NCI-H524 treated with DMSO at 0.1 percent for 48 hours (cell line): ENCODE measurements around the gene ULK3.
"Not testable (repeated sequence)": the region's sequence is repeated elsewhere in the genome, so short reads cannot be mapped to it uniquely, and the experiment has no call there.

Experiments
- DNase-seq: peaks from one replicate; lab custom pipeline; 2025; lab: John Stamatoyannopoulos, UW

Gene ULK3

GRCh38 chr15:74842581-74843444 is at the start of gene ULK3:
Gene ULK3, minus strand, starts transcription at chr15:74843156. Its CDS starts 51 bp downstream, at chr15:74843105.
- DNase-seq, result peak; percentile 30

GRCh38 chr15:74892313-74892712 is 49.4 kb upstream of the ULK3 start:
- no peak for DNase-seq

GRCh38 chr15:74891469-74891868 is 48.5 kb upstream of the ULK3 start:
- DNase-seq, result no peak

GRCh38 chr15:74890665-74890960 is 47.7 kb upstream of the ULK3 start:
- no peak for DNase-seq

GRCh38 chr15:74889883-74890664 is 47.1 kb upstream of the ULK3 start, which contains the start of gene MPI:
Gene MPI, plus strand, starts transcription at chr15:74890042. Its CDS starts 32 bp downstream, at chr15:74890074.
- DNase-seq, result peak; percentile 61

- no peak for DNase-seq
Observed at GRCh38 chr15:74889390-74889882, 46.5 kb upstream of the ULK3 start.

GRCh38 chr15:74888716-74889115 is 45.8 kb upstream of the ULK3 start:
- DNase-seq, result no peak

GRCh38 chr15:74887537-74888193 is 44.7 kb upstream of the ULK3 start:
- DNase-seq, result not testable (repeated sequence)

- no peak for DNase-seq
Observed at GRCh38 chr15:74885461-74885860, 42.5 kb upstream of the ULK3 start.

- DNase-seq, result no peak
Observed at GRCh38 chr15:74884428-74885223, 41.7 kb upstream of the ULK3 start.

GRCh38 chr15:74882528-74882927 is 39.6 kb upstream of the ULK3 start:
- no peak for DNase-seq

GRCh38 chr15:74878273-74878672 is 35.3 kb upstream of the ULK3 start:
- no peak for DNase-seq

- DNase-seq, result no peak
Observed at GRCh38 chr15:74873756-74874424, 30.9 kb upstream of the ULK3 start.

GRCh38 chr15:74873036-74873755 is 30.2 kb upstream of the ULK3 start, which contains the start of gene SCAMP2:
Gene SCAMP2, minus strand, starts transcription at chr15:74873365. Its CDS starts 110 bp downstream, at chr15:74873255.
- peak; percentile 89 for DNase-seq

- DNase-seq, result no peak
Observed at GRCh38 chr15:74872702-74873035, 29.7 kb upstream of the ULK3 start.

GRCh38 chr15:74870436-74871215 is 27.7 kb upstream of the ULK3 start:
- no peak for DNase-seq

- DNase-seq, result no peak
Observed at GRCh38 chr15:74869726-74870407, 26.9 kb upstream of the ULK3 start.

- no peak for DNase-seq
Observed at GRCh38 chr15:74869372-74869725, 26.4 kb upstream of the ULK3 start.

- DNase-seq, result no peak
Observed at GRCh38 chr15:74868059-74868458, 25.1 kb upstream of the ULK3 start.
